Stimulated activated CD4-positive, alpha-beta T cell treated with anti-CD3 and anti-CD28 coated beads, Interleukin-1b, Interleukin-23, amount 100 ng/mL, for 24 hours (primary cell): ENCODE data around the gene GNAI3.

Experiments used
- DNase-seq, 4 experiments: peaks; one replicate each; pipeline ENCODE4 v3.0.0-alpha.2; 2020; ENCODE audit warnings: low read depth in 4 of 4, low spot score in 1 of 4

GNAI3 gene

GRCh38 chr1:109592916-109593315 is 44.5 kb downstream of the GNAI3 start:
- DNase-seq, result no peak

DNA sequence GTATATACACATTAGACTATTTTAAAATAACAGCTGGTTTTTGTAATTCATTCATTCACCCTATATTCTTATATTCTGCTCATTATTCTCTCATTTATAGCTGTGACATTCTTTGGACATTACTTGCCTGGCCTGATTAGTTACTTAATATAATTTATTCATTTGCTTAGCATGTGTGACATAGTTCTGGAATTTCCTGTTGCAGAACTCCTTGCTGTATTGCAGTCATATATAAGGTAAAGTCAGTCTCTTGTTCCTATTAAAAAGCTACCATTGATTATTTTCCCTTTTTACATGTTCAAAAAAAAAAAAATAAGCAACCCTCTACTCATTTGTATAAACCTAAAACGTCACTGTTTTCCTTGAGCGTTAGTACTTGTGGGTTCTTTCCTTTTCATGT is 47.1 kb downstream of the GNAI3 start:
- DNase-seq, result no peak

DNA sequence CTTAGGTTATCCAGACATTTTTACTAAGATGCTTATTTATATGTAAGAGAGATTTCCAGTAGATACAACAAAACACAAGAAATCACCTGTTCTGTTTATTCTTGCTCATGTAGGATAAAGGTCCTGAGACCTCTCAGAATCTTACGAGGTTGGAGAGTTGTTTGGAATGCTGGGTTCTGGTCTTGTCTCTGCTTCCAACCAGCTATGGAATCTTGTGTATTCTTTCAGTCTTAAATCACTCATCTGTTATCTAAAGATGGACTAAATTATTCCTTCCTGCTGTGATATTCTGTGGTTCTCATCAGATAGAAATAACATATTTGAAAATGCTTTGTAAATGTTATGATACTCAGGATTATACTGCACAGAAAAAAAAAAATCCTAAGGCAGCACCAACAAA is 49.7 kb downstream of the GNAI3 start:
- no peak for DNase-seq

DNA sequence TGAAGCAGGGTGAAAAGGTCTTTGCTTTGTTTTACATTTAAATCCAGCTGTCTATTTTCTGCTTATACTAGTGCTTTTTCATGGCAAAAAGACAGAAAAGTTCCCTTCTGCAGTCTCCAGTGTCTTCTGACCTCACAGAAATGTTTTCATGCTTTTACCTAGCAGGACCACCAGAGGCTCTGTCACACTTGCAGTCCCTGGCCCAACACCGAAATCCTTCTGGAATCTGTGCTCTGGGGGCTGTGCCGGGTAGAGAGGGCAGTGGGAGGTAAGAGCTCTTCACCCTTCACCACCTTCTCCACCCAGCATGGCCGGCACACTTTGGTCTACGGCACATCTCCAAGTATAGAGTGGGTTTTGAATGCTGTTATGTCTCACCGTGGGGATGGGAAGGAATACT is 50.2 kb downstream of the GNAI3 start:
- no peak for DNase-seq

- no peak for DNase-seq
Measured at GRCh38 chr1:109603229-109603628, 54.8 kb downstream of the GNAI3 start.

DNA sequence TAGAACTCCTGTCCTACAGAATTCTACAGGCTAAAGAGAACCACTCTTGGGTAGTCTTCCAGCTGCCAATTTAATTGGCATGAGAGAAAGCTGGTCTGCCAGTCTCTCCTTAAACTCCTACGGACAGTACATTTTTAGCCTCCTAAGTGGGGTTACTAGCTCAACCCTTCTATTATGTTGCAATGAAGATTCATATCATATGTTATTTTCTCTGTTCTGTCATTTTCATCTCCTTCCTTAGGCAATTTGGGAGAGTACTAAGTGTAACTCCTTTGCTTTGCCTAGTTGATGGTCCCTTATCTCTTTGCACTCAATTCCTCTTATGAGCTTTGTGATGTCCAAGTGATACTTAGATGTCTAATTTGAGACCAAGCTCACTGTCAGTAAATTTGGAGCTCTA is 57.0 kb downstream of the GNAI3 start:
- DNase-seq, result no peak

- DNase-seq, result no peak
Measured at GRCh38 chr1:109609881-109610280, 61.5 kb downstream of the GNAI3 start.

GRCh38 chr1:109610609-109611307 is 62.3 kb downstream of the GNAI3 start:
- DNase-seq, result no peak

GRCh38 chr1:109611308-109611990 is 63.0 kb downstream of the GNAI3 start:
- no peak for DNase-seq

DNA sequence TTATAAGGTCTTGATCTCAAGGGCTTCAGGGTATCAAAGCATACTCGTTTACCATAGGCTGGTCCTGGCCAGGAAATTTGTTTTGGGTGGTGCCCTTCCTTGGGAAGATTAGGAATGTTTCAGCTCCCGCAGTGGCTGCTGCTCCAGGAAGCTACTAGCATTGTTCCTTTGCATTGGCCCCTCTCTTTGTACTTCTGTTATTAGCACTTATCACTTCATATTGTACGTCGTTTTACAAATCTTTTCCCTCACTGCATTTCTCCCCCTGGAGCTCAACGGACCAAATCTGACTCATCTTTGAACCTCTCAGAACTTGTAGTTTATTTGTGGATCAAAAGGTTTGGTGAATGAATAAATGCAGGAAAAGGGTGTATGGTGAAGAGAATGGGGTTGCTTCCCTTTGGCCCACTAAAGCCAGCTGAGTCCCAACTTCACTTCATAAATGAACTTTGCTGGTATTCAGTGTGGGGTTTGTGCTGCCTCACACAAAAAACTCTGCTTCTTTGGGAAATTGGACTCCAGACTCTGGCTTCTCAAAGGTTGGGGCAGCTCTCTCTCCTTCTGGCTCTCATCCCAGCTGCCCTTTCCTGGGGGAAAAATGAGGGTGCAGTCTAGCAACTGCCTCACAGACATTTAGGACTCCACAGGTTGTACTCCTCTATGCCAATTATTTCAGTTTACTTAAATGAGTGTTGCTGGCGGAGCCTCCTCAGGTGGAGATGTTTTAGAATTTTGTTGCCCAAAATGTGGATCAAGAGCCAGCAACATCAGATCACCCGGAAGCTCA is 65.1 kb downstream of the GNAI3 start:
- no peak for DNase-seq

DNA sequence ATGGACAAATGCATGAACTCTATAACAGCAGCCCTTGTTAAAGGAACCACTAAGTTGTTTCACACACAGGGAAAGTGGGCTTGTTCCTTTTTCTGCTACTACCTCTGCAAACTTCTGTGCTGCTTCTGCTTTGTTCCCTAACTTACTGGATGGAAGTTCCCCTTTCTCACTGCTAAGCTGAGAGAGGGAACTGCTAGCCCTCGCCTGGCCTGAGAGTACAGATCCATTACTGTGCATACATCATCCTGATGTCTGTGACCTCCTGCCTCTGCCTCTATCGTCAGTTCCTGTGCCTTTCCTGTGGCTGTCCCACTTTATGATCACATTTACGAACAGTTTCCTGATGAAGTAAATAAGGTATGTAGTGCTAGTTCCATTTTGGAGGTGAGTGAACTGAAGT is 67.5 kb downstream of the GNAI3 start:
- no peak for DNase-seq

DNA sequence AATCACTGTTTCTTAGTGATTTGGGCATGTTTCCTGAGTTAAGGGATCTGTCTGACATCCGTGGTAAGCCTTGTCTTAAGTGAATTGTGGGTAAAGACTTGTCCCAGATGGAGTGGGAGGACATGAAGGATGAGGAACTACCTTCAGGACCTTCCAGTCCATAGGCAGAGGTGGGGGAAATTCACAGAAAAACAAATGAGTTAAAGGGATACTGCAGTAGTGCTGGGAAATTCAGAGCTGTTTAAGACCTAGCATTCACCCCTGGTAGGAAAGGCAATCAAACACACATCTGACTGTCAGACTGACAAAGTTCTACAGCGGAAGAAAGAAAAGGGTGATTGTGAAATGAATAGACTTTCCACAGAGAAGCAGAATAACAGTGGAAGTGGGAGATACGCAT is 68.0 kb downstream of the GNAI3 start:
- no peak for DNase-seq

DNA sequence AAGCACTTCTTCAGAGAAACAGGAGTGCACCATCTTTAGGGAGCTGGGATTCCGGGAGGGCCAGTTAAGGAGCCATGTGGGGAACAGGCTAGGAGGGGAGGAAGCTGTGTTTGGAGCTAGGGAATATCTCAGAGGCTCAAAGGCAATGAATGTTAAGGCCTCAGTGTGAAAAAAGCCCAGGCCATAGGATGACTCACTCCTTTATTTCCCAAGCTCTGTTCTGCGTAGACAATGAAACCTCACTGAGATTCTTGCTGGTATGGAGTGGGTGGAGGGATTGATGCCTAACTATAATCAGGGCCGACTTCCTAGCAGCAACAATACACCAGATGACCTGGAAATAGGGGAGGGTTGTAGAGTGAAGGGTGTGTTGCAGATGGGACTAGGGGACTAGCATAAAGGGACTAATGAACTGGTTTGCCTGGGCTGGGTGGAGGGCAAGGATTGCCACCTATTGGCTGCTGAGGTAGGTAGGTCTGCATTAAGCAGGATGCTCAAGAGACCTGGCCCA is 68.9 kb downstream of the GNAI3 start:
- DNase-seq, result no peak

GRCh38 chr1:109618661-109619575 is 70.5 kb downstream of the GNAI3 start:
- DNase-seq, result no peak

DNA sequence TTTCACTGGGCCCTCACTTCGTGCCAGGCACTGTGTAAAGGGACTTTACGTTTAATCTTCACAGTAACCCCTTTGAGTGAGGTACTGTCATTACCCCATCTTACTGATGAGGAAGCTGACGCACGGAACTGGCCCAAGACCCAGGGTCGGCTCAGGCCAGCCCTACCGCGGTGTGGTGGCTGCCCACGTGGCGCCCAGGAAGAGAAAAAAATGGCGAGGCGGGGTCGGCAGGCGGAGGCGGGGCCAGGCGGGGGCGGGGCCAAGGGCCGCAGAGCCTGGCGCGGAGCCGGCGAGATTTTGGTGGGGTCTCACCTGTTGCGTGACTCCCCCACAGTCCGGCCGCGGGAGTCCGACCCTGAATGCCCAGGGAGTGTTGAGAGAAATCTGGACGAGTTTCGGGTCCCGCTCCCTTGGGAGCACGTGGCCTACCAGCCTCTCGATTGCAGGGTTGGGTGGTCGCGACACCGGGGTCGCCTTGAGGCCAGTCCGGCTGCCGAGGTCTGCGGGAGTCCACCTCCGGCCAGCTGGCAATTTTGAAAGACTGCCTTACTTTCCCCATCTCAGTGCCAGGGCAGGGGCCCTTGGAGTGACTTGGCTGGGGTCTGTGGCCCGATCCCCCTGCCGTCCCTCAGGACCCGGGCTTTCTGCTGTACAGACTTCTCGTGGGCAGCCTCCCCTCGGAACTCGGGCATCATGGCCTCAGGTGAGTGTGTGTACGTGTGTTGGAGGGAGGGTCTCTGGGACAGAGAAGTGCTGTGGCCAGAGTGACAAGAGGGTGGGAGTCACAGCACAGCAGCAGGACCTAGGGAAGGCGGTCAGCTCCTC is 71.4 kb downstream of the GNAI3 start, which contains the start of the genes AMPD2 and GNAT2:
AMPD2 (plus strand) TSS at position 262 of the 825 bp plus-strand sequence. CDS start 1,339 bp downstream, outside the sequence.
GNAT2 (minus strand) TSS at position 41 of the 825 bp plus-strand sequence. CDS start 6,746 bp downstream, outside the sequence.
- DNase-seq, result peak; percentile 49 to 68 (median 61)

DNA sequence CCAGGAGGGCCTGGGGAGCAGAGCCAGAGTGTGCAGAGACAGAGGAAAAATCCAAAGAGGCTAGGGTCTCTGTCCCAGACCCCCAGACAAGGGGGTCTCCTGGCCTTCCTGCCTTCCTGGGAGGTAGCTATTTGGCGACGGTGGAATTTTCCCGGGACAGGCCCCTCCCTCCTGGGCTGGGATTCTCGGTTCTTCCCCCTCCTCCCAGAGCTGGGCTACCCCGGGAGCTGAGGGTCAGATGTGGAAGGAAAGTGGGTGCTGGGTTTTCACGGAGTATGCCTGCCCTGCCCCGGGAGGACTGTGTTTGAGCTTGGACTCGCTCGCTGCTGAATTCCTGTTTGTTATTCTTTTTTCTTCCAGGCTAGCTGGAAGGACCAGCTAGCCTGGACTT is 72.0 kb downstream of the GNAI3 start:
- no peak for DNase-seq

DNA sequence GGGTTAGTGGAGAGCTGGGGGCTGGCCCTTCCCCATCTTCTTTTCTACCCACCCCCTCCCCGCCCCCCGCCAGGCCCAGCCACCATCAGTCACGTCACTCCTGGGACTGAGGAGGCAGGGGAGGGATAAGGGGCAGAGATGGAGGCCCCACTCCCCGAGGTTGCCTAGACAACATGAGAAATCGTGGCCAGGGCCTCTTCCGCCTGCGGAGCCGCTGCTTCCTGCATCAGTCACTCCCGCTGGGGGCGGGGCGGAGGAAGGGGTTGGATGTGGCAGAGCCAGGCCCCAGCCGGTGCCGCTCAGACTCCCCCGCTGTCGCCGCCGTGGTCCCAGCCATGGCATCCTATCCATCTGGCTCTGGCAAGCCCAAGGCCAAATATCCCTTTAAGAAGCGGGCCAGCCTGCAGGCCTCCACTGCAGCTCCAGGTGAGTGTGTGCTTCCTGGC is 72.4 kb downstream of the GNAI3 start:
- peak; percentile 93 to 99 (median 96) for DNase-seq

- DNase-seq, result no peak
Measured at GRCh38 chr1:109621379-109622136, 73.1 kb downstream of the GNAI3 start.
